Measurements from ENCODE around the gene DHRS11. TPM values are rescaled to one million over a fixed set of nuclear protein-coding genes. Genes with fewer than 3 reads are reported as not detected.

DHRS11 gene
- polyA plus RNA-seq, 1 donor from 2014 or later = 18.6 TPM

- Histone ChIP-seq H3K36me3 (ENCODE audit: insufficient read depth, low read length) (no peaks in the 10 kb centered on the region), H3K9me3 (ENCODE audit: low read length) (no peaks in the 10 kb centered on the region), H3K4me2 (ENCODE audit: low read length) (peak overlapping the region; percentile 90), H3K4me3 (ENCODE audit: low read length) (peak overlapping the region; percentile 99), H3F3A (ENCODE audit: insufficient read depth, low read length, poor library complexity, severe bottlenecking) (peaks cover 4% of the 10 kb centered on the region), H4K20me1 (ENCODE audit: insufficient read depth) (no peaks in the 10 kb centered on the region), H3K79me2 (replicated peaks; ENCODE audit: insufficient read depth, low read length) (peaks cover 59% of the 10 kb centered on the region), H2AFZ (ENCODE audit: low read depth, low read length) (no peak overlapping the region), H3K9me2 (ENCODE audit: insufficient read depth, low read length) (no peaks in the 10 kb centered on the region), H3K9ac (ENCODE audit: low read length) (peak overlapping the region; percentile 88), H3K27ac (ENCODE audit: low read length) (peak overlapping the region; percentile 93), H3K27me3 (ENCODE audit: insufficient read depth, low read depth, low read length) (no peaks in the 10 kb centered on the region)
- TF ChIP-seq EZH2 (IDR thresholded peaks at IDR 0.05; ENCODE audit: borderline replicate concordance, insufficient read depth, low read length, poor library complexity, severe bottlenecking) = no peak
- TF ChIP-seq POLR2AphosphoS5 (IDR thresholded peaks at IDR 0.05) = no peak
- TF ChIP-seq TAF1 (IDR thresholded peaks at IDR 0.05; ENCODE audit: low read depth) = no peak
- no peak for TF ChIP-seq SMC3 (conservative IDR thresholded peaks at IDR 0.05; ENCODE audit: poor library complexity)
- TF ChIP-seq CTCF (IDR thresholded peaks at IDR 0.05; ENCODE audit: poor library complexity, severe bottlenecking) = no peak
- TF ChIP-seq EP300 (conservative IDR thresholded peaks at IDR 0.05; ENCODE audit: poor library complexity, severe bottlenecking) = no peak
These were observed 45.1 kb upstream of the DHRS11 start for GRCh38 chr17:36546418-36547093.

- Histone ChIP-seq H3K27me3 (ENCODE audit: insufficient read depth, low read depth, low read length) (no peaks in the 10 kb centered on the region), H2AFZ (ENCODE audit: low read depth, low read length) (no peak overlapping the region), H3K36me3 (ENCODE audit: insufficient read depth, low read length) (no peaks in the 10 kb centered on the region), H3F3A (ENCODE audit: insufficient read depth, low read length, poor library complexity, severe bottlenecking) (peaks cover 4% of the 10 kb centered on the region), H4K20me1 (ENCODE audit: insufficient read depth) (no peaks in the 10 kb centered on the region), H3K79me2 (replicated peaks; ENCODE audit: insufficient read depth, low read length) (peaks cover 69% of the 10 kb centered on the region), H3K9ac (ENCODE audit: low read length) (no peak overlapping the region), H3K9me2 (ENCODE audit: insufficient read depth, low read length) (no peaks in the 10 kb centered on the region), H3K9me3 (ENCODE audit: low read length) (no peaks in the 10 kb centered on the region), H3K27ac (ENCODE audit: low read length) (no peak overlapping the region), H3K4me2 (ENCODE audit: low read length) (peak overlapping the region; percentile 90), H3K4me3 (ENCODE audit: low read length) (peak overlapping the region; percentile 99)
- no peak for TF ChIP-seq POLR2AphosphoS5 (IDR thresholded peaks at IDR 0.05)
- no peak for TF ChIP-seq MXI1 (conservative IDR thresholded peaks at IDR 0.05; ENCODE audit: poor library complexity, severe bottlenecking)
- no peak for TF ChIP-seq EP300 (conservative IDR thresholded peaks at IDR 0.05; ENCODE audit: poor library complexity, severe bottlenecking)
- TF ChIP-seq RAD21 (conservative IDR thresholded peaks at IDR 0.05) = no peak
- no peak for TF ChIP-seq EZH2 (IDR thresholded peaks at IDR 0.05; ENCODE audit: borderline replicate concordance, insufficient read depth, low read length, poor library complexity, severe bottlenecking)
- TF ChIP-seq TAF1 (IDR thresholded peaks at IDR 0.05; ENCODE audit: low read depth) = no peak
- no peak for TF ChIP-seq CTCF (IDR thresholded peaks at IDR 0.05; ENCODE audit: poor library complexity, severe bottlenecking)
- no peak for TF ChIP-seq REST (IDR thresholded peaks at IDR 0.05; ENCODE audit: borderline replicate concordance)
- TF ChIP-seq SMC3 (conservative IDR thresholded peaks at IDR 0.05; ENCODE audit: poor library complexity) = no peak
These were observed 43.9 kb upstream of the DHRS11 start for GRCh38 chr17:36547776-36548175.
